Nephron progenitor cell (in vitro differentiated cells): ENCODE results near the gene DAG1.

ENCODE experiments used
- DNase-seq: peaks from one replicate; pipeline ENCODE4 v3.0.0; 2021
- H3K27ac Mint-ChIP-seq: 2 replicates; pipeline ENCODE4 v1.8.0; 2021; ENCODE audit warnings: mild to moderate bottlenecking, moderate library complexity, mixed read lengths
- H3K27me3 Mint-ChIP-seq: 2 replicates; pipeline ENCODE4 v1.8.0; 2021; ENCODE audit warnings: mild to moderate bottlenecking, low read depth, mixed read lengths; ENCODE audit not compliant: poor library complexity
- H3K36me3 Mint-ChIP-seq: 2 replicates; pipeline ENCODE4 v1.8.0; 2021; ENCODE audit warnings: low read depth, mixed read lengths
- H3K4me1 Mint-ChIP-seq: 2 replicates; pipeline ENCODE4 v1.8.0; 2021; ENCODE audit warnings: mixed read lengths
- H3K4me3 Mint-ChIP-seq: 2 replicates; pipeline ENCODE4 v1.8.0; 2021; ENCODE audit warnings: mild to moderate bottlenecking, moderate library complexity, mixed read lengths
- H3K9me3 Mint-ChIP-seq: 2 replicates; pipeline ENCODE4 v1.8.0; 2021; ENCODE audit warnings: mild to moderate bottlenecking, moderate library complexity, mixed read lengths
- TF ChIP-seq, protein P1 (sequence below): fragments of 200-600 bp; sonication (generic); IDR thresholded peaks from 2 replicates; pipeline ENCODE4 v1.5.0; 2021; ENCODE audit warnings: antibody characterized with exemption

The DAG1 gene

DNA sequence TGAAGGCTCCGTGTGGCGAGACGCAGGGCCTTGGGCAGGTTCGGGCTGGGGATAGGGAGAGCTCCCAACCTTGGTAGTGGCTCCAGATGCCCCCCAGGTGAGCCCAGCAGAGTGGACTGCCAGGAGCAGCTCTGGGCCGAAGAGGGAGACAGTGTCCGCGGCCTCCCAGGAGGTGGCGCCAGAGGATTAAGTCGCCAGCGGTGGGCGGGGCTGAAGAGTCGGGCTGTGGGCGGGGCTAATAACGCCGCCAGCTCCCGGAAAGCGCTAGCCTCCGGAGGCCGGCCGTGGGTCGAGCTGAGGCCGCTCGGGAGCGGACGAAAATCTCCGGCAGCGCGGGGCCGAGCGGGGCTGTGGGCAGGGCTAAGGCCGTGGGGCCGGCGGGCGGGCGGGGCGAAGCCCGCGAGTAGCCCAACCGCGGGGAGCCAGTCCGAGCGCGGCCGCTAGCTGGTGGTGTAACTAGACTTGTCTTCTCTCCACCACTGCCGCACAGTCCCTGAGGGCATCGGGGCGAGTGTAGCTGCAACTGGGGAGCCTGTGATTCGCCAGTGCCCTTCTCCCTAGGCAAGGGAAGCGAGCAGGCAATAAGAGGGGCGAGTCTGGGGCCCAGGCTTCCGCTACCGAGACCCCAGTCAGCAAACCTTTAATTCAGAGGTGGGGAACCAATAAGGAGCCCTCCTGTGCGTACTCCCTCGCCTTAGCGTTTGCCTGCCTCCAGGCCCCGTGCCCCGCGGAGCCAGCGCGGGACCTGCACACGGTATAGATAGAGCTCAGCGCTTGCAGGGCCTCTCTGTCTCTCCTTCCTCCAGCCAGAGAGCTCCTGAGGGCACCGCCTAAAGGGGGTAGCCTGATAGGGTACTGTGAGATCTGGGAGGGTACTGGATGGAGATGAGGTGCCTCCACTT, 69.8 kb downstream of the DAG1 start:
- no peaks in the 10 kb centered on the region for H3K9me3 Mint-ChIP-seq
- peak overlapping the region; percentile 78 for H3K4me3 Mint-ChIP-seq
- H3K4me1 Mint-ChIP-seq, result peaks cover 28% of the 10 kb centered on the region
- H3K27ac Mint-ChIP-seq, result peak overlapping the region; percentile 36
- TF ChIP-seq, protein P1, sequence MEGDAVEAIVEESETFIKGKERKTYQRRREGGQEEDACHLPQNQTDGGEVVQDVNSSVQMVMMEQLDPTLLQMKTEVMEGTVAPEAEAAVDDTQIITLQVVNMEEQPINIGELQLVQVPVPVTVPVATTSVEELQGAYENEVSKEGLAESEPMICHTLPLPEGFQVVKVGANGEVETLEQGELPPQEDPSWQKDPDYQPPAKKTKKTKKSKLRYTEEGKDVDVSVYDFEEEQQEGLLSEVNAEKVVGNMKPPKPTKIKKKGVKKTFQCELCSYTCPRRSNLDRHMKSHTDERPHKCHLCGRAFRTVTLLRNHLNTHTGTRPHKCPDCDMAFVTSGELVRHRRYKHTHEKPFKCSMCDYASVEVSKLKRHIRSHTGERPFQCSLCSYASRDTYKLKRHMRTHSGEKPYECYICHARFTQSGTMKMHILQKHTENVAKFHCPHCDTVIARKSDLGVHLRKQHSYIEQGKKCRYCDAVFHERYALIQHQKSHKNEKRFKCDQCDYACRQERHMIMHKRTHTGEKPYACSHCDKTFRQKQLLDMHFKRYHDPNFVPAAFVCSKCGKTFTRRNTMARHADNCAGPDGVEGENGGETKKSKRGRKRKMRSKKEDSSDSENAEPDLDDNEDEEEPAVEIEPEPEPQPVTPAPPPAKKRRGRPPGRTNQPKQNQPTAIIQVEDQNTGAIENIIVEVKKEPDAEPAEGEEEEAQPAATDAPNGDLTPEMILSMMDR, result peak; percentile 80
- H3K27me3 Mint-ChIP-seq, result peaks cover 23% of the 10 kb centered on the region
- DNase-seq, result peak; percentile 98
- no peaks in the 10 kb centered on the region for H3K36me3 Mint-ChIP-seq

DNA sequence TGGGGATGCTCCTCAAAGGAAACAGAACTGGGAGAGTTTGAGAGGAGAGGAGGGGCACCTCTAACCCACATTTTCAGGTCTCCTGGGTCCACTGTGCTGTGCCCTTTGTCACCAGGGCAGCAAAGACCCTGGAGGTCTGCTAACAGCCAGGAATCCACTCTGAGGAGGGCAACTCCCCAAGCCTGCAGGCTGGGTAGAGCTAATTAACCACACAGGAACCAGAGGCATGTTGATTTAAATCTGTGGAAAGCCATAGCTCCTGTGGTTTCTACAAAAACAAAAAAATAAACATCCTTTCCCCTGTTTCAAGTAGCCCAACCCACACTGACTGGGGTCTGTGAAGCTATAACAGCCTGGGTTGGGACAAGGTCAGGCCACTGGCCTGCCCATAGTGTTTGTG, 82.0 kb downstream of the DAG1 start:
- Mint-ChIP-seq H3K9me3 (no peaks in the 10 kb centered on the region), H3K4me1 (peaks cover 31% of the 10 kb centered on the region), H3K36me3 (no peaks in the 10 kb centered on the region), H3K4me3 (peak overlapping the region; percentile 65), H3K27me3 (peaks cover 65% of the 10 kb centered on the region), H3K27ac (no peak overlapping the region)
- no peak for DNase-seq
- TF ChIP-seq, protein P1, result no peak

DNA sequence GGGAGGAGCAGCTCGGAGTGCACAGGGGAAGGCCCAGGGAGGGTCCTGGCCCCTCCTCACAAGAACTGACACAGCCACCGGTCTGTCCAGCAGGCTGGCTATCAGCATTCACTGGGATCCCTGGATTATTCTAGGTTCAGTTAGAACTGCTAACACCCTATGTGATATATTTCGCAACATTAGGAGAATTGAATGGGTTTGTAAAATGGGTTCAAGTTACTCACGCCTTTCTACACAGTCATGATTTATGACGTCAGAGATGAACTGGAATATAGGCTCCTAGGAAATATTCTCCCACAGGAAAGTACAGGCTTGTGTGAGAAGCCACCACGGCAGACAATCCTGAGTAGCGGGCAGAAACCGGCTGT, 83.2 kb downstream of the DAG1 start:
- no peaks in the 10 kb centered on the region for H3K36me3 Mint-ChIP-seq
- no peak overlapping the region for H3K27ac Mint-ChIP-seq
- H3K27me3 Mint-ChIP-seq, result peaks cover 69% of the 10 kb centered on the region
- no peak for DNase-seq
- no peaks in the 10 kb centered on the region for H3K9me3 Mint-ChIP-seq
- H3K4me1 Mint-ChIP-seq, result peaks cover 31% of the 10 kb centered on the region
- peak overlapping the region; percentile 97 for H3K4me3 Mint-ChIP-seq
- TF ChIP-seq, protein P1, result no peak

DNA sequence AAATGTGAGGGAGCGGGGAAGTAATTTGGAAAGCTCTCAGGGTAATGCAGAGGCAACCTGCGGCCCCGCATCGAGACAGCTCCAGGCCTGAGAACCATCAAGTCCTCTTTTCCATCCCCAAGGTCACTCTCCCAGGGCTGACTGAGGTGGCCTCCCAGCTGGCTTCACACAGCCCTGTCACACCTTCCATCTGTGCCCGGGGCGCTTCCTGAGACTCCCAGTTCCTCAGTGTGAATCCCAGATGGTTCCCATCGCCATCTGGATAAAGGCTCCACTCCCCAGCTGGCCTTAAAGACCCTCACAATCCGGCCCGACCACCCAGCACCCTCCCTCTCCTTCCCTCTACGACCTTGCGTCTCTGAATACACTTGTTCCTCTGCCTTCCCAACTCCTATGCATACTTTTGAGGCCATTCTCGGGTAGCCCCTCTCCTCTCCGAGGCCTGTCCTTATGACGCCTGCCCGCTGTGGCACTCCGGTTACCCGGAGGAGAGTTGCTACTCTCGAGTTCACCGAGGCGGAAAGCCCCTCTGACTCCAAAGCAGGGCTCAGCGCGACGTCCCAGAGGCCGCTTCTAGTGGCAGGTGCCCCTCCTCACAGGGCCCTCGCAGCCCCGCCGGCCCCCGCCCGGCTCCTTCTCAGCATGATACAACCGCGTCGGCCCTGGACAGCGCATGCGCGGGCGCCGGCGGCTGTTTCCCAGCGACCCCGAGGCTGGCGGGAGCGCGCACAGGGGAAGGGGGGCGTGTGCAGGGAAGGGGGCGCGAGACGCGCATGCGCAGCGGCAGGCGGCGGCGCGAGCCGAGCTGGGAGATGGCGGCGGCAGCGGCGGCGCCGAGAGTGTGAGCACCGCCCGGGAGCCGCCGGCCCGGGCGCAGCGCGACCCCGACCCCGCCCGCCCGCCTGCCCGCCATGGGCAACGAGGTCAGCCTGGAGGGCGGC, 83.9 kb downstream of the DAG1 start, which contains the start of gene BSN:
TSS of gene BSN (plus strand) at position 786 of the 941 bp plus-strand sequence. CDS start at position 912, 126 bp downstream.
- H3K4me3 Mint-ChIP-seq, result peak within 1 kb of the TSS; percentile 97
- peak within 1 kb of the TSS; percentile 98 for H3K27ac Mint-ChIP-seq
- DNase-seq, result peak; percentile 95
- H3K9me3 Mint-ChIP-seq, result no peaks in the 10 kb centered on the region
- TF ChIP-seq, protein P1, result no peak
- no peaks in the 10 kb centered on the region for H3K36me3 Mint-ChIP-seq
- H3K4me1 Mint-ChIP-seq, result peaks cover 31% of the 10 kb centered on the region
- peaks cover 69% of the 10 kb centered on the region for H3K27me3 Mint-ChIP-seq

DNA sequence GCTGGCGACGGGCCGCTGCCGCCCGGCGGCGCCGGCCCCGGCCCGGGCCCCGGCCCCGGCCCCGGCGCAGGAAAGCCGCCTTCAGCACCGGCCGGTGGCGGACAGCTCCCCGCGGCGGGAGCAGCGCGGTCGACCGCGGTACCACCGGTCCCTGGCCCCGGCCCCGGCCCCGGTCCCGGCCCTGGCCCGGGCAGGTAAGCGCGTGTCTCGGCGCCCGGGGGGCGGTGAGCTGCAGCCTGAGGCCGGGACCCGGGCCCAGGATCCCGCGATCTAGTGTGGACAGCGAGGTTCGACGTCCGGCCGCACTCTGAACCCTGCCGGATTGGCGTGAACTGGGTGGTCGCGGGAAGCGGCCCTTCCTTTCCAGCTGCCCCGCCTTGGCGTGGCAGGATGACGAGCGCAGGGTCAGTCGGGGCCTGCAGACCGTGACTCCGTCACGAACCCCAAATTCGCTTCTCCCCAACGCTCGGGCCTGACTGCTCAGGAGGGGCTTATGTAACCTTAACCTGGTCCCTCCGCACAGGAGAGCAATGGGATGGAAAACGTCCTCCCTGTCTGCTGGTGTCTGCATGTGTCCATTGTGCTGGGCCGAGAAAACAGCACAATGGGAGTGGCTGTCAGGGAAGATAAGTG, 84.7 kb downstream of the DAG1 start:
- peaks cover 31% of the 10 kb centered on the region for H3K4me1 Mint-ChIP-seq
- peaks cover 71% of the 10 kb centered on the region for H3K27me3 Mint-ChIP-seq
- no peak overlapping the region for H3K27ac Mint-ChIP-seq
- TF ChIP-seq, protein P1, result no peak
- DNase-seq, result peak; percentile 90
- H3K4me3 Mint-ChIP-seq, result peak overlapping the region; percentile 82
- peaks cover 4% of the 10 kb centered on the region for H3K9me3 Mint-ChIP-seq
- no peaks in the 10 kb centered on the region for H3K36me3 Mint-ChIP-seq
